B cell (primary cell): Measurements from ENCODE around the gene ADORA3. TPM values are rescaled to one million over a fixed set of nuclear protein-coding genes. Genes with fewer than 3 reads are reported as not detected.

Source experiments
- ATAC-seq: fragments of 200-7000 bp; cut with Tn5 transposase; one replicate; pipeline ENCODE4 v1.10.0; 2021; ENCODE audit warnings: low read depth, mild to moderate bottlenecking, moderate number of reproducible peaks, moderate library complexity
- CTCF ChIA-PET: fragments of 350-600 bp; sonication (Branson Sonifier 250); formaldehyde crosslinking; loops from one replicate; lab custom pipeline; 2021; ENCODE audit warnings: antibody characterized with exemption, inconsistent platforms; lab: Charles Lee
- POLR2A ChIA-PET: fragments of 350-600 bp; sonication (Branson Sonifier 250); formaldehyde crosslinking; loops from one replicate; lab custom pipeline; 2021; ENCODE audit warnings: antibody characterized with exemption; lab: Charles Lee
- DNase-seq: peaks from one replicate; pipeline ENCODE4 v3.0.0; 2013
- H2AFZ ChIP-seq: 2 replicates; pipeline ENCODE4 v1.6.1; 2012; ENCODE audit warnings: mild to moderate bottlenecking, low read depth, low read length; ENCODE audit not compliant: insufficient read depth, poor library complexity, severe bottlenecking
- H3K27ac ChIP-seq, 2 donors: 1 replicate in 1 of 2; 2 replicates in 1 of 2; pipeline ENCODE4 v1.5.1; 2012 to 2013; ENCODE audit warnings: low read length in 2 of 2, mild to moderate bottlenecking in 2 of 2, moderate library complexity in 1 of 2
- H3K27me3 ChIP-seq, 4 experiments: fragments of 200-600 bp in 1 of 4; sonication (generic) in 1 of 4; replicated peaks in 1 of 4; 1 replicate in 2 of 4; 2 replicates in 2 of 4; pipeline versions ENCODE4 v1.6.1 to v1.7.0; 2013 to 2016; ENCODE audit warnings: low read length in 3 of 4, mild to moderate bottlenecking in 2 of 4, mixed read lengths in 1 of 4, moderate library complexity in 1 of 4; ENCODE audit not compliant: insufficient read depth in 4 of 4, control insufficient read depth in 3 of 4; ENCODE audit errors: control extremely low read depth in 1 of 4
- H3K36me3 ChIP-seq, 2 experiments: replicated peaks in 1 of 2; 1 replicate in 1 of 2; 2 replicates in 1 of 2; pipeline versions ENCODE4 v1.6.1 to v1.7.1; 2013; ENCODE audit warnings: low read length in 1 of 2; ENCODE audit not compliant: insufficient read depth in 2 of 2, control insufficient read depth in 1 of 2; ENCODE audit errors: control extremely low read depth in 1 of 2, extremely low read depth in 1 of 2
- H3K4me1 ChIP-seq, 2 donors: fragments of 200-600 bp in 1 of 2; sonication (generic) in 1 of 2; 1 replicate in 1 of 2; 2 replicates in 1 of 2; pipeline versions ENCODE4 v1.5.1 to v1.6.1; 2013 to 2017; ENCODE audit warnings: low read length in 2 of 2; ENCODE audit not compliant: control insufficient read depth in 2 of 2, insufficient read depth in 2 of 2
- H3K4me2 ChIP-seq: replicated peaks from 2 replicates; pipeline ENCODE3; 2012; ENCODE audit warnings: mild to moderate bottlenecking, low read depth, low read length; ENCODE audit not compliant: poor library complexity, severe bottlenecking
- H3K4me3 ChIP-seq, 5 experiments: fragments of 200-600 bp in 1 of 5; sonication (generic) in 1 of 5; 1 replicate in 3 of 5; 2 replicates in 2 of 5; pipeline versions ENCODE4 v1.5.1 to v1.7.0; 2011 to 2016; ENCODE audit warnings: low read length in 4 of 5, mild to moderate bottlenecking in 4 of 5, low read depth in 2 of 5, control low read depth in 1 of 5, moderate library complexity in 1 of 5; ENCODE audit not compliant: insufficient read depth in 1 of 5; ENCODE audit errors: control extremely low read depth in 1 of 5, extremely low read depth in 1 of 5
- H3K79me2 ChIP-seq: fragments of 200-600 bp; sonication (generic); one replicate; pipeline ENCODE4 v1.6.0; 2016; ENCODE audit warnings: low read length; ENCODE audit not compliant: control insufficient read depth, insufficient read depth
- H3K9ac ChIP-seq: fragments of 200-600 bp; sonication (generic); 2 replicates; pipeline ENCODE4 v1.6.1; 2017; ENCODE audit warnings: mild to moderate bottlenecking, low read length, moderate library complexity
- H3K9me3 ChIP-seq, 3 donors: one replicate each; pipeline versions ENCODE4 v1.6.1 to v1.7.1; 2013; ENCODE audit warnings: low read length in 2 of 3; ENCODE audit not compliant: control insufficient read depth in 2 of 3, insufficient read depth in 1 of 3; ENCODE audit errors: control extremely low read depth in 1 of 3
- H4K20me1 ChIP-seq: 2 replicates; pipeline ENCODE4 v1.6.0; 2012; ENCODE audit warnings: mild to moderate bottlenecking, low read length; ENCODE audit not compliant: insufficient read depth, control insufficient read depth, poor library complexity, severe bottlenecking
- H3K27ac Mint-ChIP-seq: one replicate; pipeline ENCODE4 v1.8.0; 2021; ENCODE audit warnings: mixed read lengths
- H3K27me3 Mint-ChIP-seq: one replicate; pipeline ENCODE4 v1.8.0; 2021; ENCODE audit warnings: mixed read lengths
- H3K4me1 Mint-ChIP-seq: one replicate; pipeline ENCODE4 v1.8.0; 2021; ENCODE audit warnings: mixed read lengths
- H3K4me3 Mint-ChIP-seq: one replicate; pipeline ENCODE4 v1.8.0; 2021; ENCODE audit warnings: mixed read lengths
- H3K9me3 Mint-ChIP-seq: one replicate; pipeline ENCODE4 v1.8.0; 2022; ENCODE audit warnings: mixed read lengths; ENCODE audit not compliant: insufficient read depth
- EZH2 ChIP-seq: IDR thresholded peaks from 2 replicates; pipeline ENCODE4 v1.6.1; 2012; ENCODE audit warnings: borderline replicate concordance, low read depth, mild to moderate bottlenecking, moderate library complexity, low read length; ENCODE audit not compliant: insufficient read depth, poor library complexity, severe bottlenecking
- WGBS: methylation state at CpG from one replicate; pipeline ENCODE4 v1.1.5; 2013; ENCODE audit warnings: missing lambda C conversion rate; ENCODE audit not compliant: insufficient coverage; 5-methylcytosine and 5-hydroxymethylcytosine counted together
- intact Hi-C: fragments of 100-400 bp; cut with micrococcal nuclease; formaldehyde crosslinking; loops from one replicate; pipeline ENCODE4 v1.10.0; 2022
- polyA plus RNA-seq: library from polyadenylated mRNA; depleted of rRNA; stranded (reverse); fragments of >200 nt; gene quantifications from 2 replicates; pipeline ENCODE4 v1.2.3, GENCODE V29; 2012
- total RNA-seq, 2 donors: library from RNA; stranded (reverse); fragments of 120-200 nt in 1 of 2; gene quantifications; 1 replicate in 1 of 2; 2 replicates in 1 of 2; pipeline versions ENCODE4 v1.2.3 to v1.2.4, GENCODE V29; 2013 to 2022
- TF ChIP-seq, protein P1 (sequence below): fragments of 200-600 bp; IDR thresholded peaks from one replicate; pipeline ENCODE4 v1.8.0; 2022; ENCODE audit warnings: antibody characterized with exemption, mild to moderate bottlenecking

The ADORA3 gene
- total and polyA plus RNA-seq, 2 donors (not counting 1 experiment from before 2014, with no cell fraction given) = 0.04 to 0.39 TPM

GRCh38 chr1:111471538-111471937 lies 31.9 kb downstream of the ADORA3 start:
- H3K9me3 ChIP-seq = peaks cover 0 to 2% (median 0%) of the 10 kb centered on the region in 3 donors
- no peaks in the 10 kb centered on the region for H3K9me3 Mint-ChIP-seq
- peak overlapping the region; percentile 30 for H3K9ac ChIP-seq
- H3K4me3 ChIP-seq = peak overlapping the region in 1 of 5 experiments; percentile 36
- H3K27me3 Mint-ChIP-seq = no peaks in the 10 kb centered on the region
- peaks cover 34% of the 10 kb centered on the region for H3K4me1 Mint-ChIP-seq
- POLR2A ChIA-PET = interaction anchor here (0.9 to 2.3 kb wide), 5 partner anchors 9 to 268 kb away, joined by 3 to 8 read pairs (median 5); partner anchors contain the start of genes ATP5PB, INKA2 and WDR77
- H3K27ac ChIP-seq = peak overlapping the region; percentile 88 to 92
- H3K4me1 ChIP-seq = peaks cover 60% of the 10 kb centered on the region in 2 donors
- CTCF ChIA-PET = interaction anchor here (0.8 to 3.0 kb wide), 7 partner anchors 9 to 285 kb away, joined by 3 to 34 read pairs (median 5); partner anchors contain the start of gene DDX20
- ATAC-seq (no peak), DNase-seq (no peak)
- H3K27me3 ChIP-seq = no peaks in the 10 kb centered on the region
- peak overlapping the region; percentile 79 for H3K4me2 ChIP-seq
- H2AFZ ChIP-seq = peak overlapping the region; percentile 3
- TF ChIP-seq EZH2 = no peak
- TF ChIP-seq, protein P1, sequence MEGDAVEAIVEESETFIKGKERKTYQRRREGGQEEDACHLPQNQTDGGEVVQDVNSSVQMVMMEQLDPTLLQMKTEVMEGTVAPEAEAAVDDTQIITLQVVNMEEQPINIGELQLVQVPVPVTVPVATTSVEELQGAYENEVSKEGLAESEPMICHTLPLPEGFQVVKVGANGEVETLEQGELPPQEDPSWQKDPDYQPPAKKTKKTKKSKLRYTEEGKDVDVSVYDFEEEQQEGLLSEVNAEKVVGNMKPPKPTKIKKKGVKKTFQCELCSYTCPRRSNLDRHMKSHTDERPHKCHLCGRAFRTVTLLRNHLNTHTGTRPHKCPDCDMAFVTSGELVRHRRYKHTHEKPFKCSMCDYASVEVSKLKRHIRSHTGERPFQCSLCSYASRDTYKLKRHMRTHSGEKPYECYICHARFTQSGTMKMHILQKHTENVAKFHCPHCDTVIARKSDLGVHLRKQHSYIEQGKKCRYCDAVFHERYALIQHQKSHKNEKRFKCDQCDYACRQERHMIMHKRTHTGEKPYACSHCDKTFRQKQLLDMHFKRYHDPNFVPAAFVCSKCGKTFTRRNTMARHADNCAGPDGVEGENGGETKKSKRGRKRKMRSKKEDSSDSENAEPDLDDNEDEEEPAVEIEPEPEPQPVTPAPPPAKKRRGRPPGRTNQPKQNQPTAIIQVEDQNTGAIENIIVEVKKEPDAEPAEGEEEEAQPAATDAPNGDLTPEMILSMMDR = no peak
- H3K79me2 ChIP-seq = peaks cover 61% of the 10 kb centered on the region
- peaks cover 4 to 15% of the 10 kb centered on the region in 2 experiments for H3K36me3 ChIP-seq
- H3K27ac Mint-ChIP-seq = no peak overlapping the region
- no peaks in the 10 kb centered on the region for H4K20me1 ChIP-seq
- WGBS = no CpG with 5 or more reads among the region's 3 CpGs
- intact Hi-C loops = loop anchor here (1.0 to 5.0 kb wide), 4 partner anchors 22 to 509 kb away; partner anchors contain the start of genes ATP5PB, LRIF1 and WDR77
- no peak overlapping the region for H3K4me3 Mint-ChIP-seq

GRCh38 chr1:111471012-111471411 lies 32.4 kb downstream of the ADORA3 start:
- Mint-ChIP-seq H3K9me3 (no peaks in the 10 kb centered on the region), H3K4me3 (no peak overlapping the region), H3K27ac (no peak overlapping the region), H3K27me3 (no peaks in the 10 kb centered on the region), H3K4me1 (peaks cover 30% of the 10 kb centered on the region)
- Histone ChIP-seq H3K4me1 (peaks cover 55% of the 10 kb centered on the region in 2 donors), H3K4me2 (peak overlapping the region; percentile 79), H4K20me1 (no peaks in the 10 kb centered on the region), H3K36me3 (peaks cover 4 to 15% of the 10 kb centered on the region in 2 experiments), H3K27me3 (no peaks in the 10 kb centered on the region), H3K9me3 (peaks cover 0 to 2% (median 0%) of the 10 kb centered on the region in 3 donors), H3K9ac (peak overlapping the region; percentile 54), H3K27ac (peak overlapping the region; percentile 88 to 92), H2AFZ (peak overlapping the region; percentile 39), H3K79me2 (peaks cover 56% of the 10 kb centered on the region), H3K4me3 (peak overlapping the region in 3 of 5 experiments; percentile 10 to 52 (median 36))
- DNase-seq (peak; percentile 92), ATAC-seq (peak; percentile 94)
- ChIA-PET CTCF (interaction anchor here (0.8 to 3.0 kb wide), 6 partner anchors 9 to 285 kb away, joined by 3 to 34 read pairs (median 6); partner anchors contain the start of gene DDX20), POLR2A (interaction anchor here (0.6 to 2.3 kb wide), 6 partner anchors 10 to 742 kb away, joined by 3 to 8 read pairs (median 4); partner anchors contain the start of genes ATP5PB, INKA2 and WDR77)
- WGBS = 0% methylated on average over 3 of the region's 3 CpGs
- intact Hi-C loops = loop anchor here (1.0 to 5.0 kb wide), 4 partner anchors 22 to 509 kb away; partner anchors contain the start of genes ATP5PB, LRIF1 and WDR77
- TF ChIP-seq, protein P1 = no peak
- no peak for TF ChIP-seq EZH2
